Measurements from ENCODE around the gene ASB4. TPM values are rescaled to one million over a fixed set of nuclear protein-coding genes. Genes with fewer than 3 reads are reported as not detected.

ASB4 gene
- total and polyA plus RNA-seq, 2 donors (not counting 3 experiments of a cell fraction or from before 2014, with no cell fraction given) = not detected

DNA sequence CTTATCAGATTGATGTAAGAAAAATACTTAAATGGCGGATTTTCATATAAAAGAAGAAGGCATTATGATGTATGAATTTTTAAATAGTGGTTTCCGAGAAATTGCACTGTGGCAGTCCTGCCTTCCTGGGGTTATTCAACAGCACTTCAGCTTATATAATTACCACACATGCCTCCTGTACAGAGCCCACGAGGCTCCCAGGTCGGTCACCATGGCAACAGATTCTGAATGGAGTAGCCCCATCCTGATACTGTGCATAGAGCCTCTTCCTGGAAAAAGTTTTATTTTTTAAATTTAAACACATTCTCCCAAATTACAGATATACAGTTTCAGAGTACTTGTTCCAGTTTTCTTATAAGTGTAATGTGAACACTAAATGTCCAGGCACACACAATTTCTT lies 15.9 kb upstream of the ASB4 start:
- TF ChIP-seq JUN (IDR thresholded peaks at IDR 0.05; ENCODE audit: borderline replicate concordance, insufficient read depth, insufficient read length, low read depth) = no peak
- no peak for TF ChIP-seq MYC (IDR thresholded peaks at IDR 0.05; ENCODE audit: low read depth, low read length)
- no peak for TF ChIP-seq FOS (IDR thresholded peaks at IDR 0.05; ENCODE audit: borderline replicate concordance, insufficient read depth, low read length)
- TF ChIP-seq POLR2AphosphoS5 (IDR thresholded peaks at IDR 0.05; ENCODE audit: insufficient read depth, low read depth, low read length) = no peak
- TF ChIP-seq, protein P1, sequence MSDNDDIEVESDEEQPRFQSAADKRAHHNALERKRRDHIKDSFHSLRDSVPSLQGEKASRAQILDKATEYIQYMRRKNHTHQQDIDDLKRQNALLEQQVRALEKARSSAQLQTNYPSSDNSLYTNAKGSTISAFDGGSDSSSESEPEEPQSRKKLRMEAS (IDR thresholded peaks at IDR 0.05; ENCODE audit: insufficient read depth, insufficient read length) = no peak
- TF ChIP-seq POLR2A (IDR thresholded peaks at IDR 0.05; ENCODE audit: low read depth, low read length) = no peak
- TF ChIP-seq GATA2 (IDR thresholded peaks at IDR 0.05; ENCODE audit: insufficient read depth, insufficient read length, low read depth, low read length) = no peak
- TF ChIP-seq, protein P2, sequence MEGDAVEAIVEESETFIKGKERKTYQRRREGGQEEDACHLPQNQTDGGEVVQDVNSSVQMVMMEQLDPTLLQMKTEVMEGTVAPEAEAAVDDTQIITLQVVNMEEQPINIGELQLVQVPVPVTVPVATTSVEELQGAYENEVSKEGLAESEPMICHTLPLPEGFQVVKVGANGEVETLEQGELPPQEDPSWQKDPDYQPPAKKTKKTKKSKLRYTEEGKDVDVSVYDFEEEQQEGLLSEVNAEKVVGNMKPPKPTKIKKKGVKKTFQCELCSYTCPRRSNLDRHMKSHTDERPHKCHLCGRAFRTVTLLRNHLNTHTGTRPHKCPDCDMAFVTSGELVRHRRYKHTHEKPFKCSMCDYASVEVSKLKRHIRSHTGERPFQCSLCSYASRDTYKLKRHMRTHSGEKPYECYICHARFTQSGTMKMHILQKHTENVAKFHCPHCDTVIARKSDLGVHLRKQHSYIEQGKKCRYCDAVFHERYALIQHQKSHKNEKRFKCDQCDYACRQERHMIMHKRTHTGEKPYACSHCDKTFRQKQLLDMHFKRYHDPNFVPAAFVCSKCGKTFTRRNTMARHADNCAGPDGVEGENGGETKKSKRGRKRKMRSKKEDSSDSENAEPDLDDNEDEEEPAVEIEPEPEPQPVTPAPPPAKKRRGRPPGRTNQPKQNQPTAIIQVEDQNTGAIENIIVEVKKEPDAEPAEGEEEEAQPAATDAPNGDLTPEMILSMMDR (IDR thresholded peaks at IDR 0.05; ENCODE audit: extremely low read depth in 1 of 2, insufficient read depth in 1 of 2, low read depth in 1 of 2, low read length in 2 of 2) = no peak
- TF ChIP-seq EZH2 (IDR thresholded peaks at IDR 0.05; ENCODE audit: borderline replicate concordance, low read depth, low read length, severe bottlenecking) = no peak
- Histone ChIP-seq H3K4me3 (replicated peaks in 1 of 3; ENCODE audit: insufficient read depth in 1 of 3, low read depth in 1 of 3, low read length in 3 of 3) (no peak overlapping the region), H3K4me2 (ENCODE audit: insufficient read depth, low read length) (no peak overlapping the region), H3K27me3 (ENCODE audit: control insufficient read depth in 2 of 2, insufficient read depth in 2 of 2, low read length in 2 of 2) (peaks cover 0 to 2% of the 10 kb centered on the region in 2 experiments), H3K4me1 (ENCODE audit: control insufficient read depth, extremely low read depth, insufficient read depth, low read length) (peaks cover 30% of the 10 kb centered on the region), H3K79me2 (ENCODE audit: control insufficient read depth, insufficient read depth, low read length) (no peaks in the 10 kb centered on the region), H3K9me1 (replicated peaks; ENCODE audit: control insufficient read depth, extremely low read depth, insufficient read depth, low read length) (no peaks in the 10 kb centered on the region), H3K27ac (ENCODE audit: insufficient read depth, low read depth, low read length) (peak overlapping the region; percentile 65), H3K36me3 (ENCODE audit: control insufficient read depth in 2 of 2, extremely low read depth in 1 of 2, insufficient read depth in 2 of 2, low read length in 2 of 2) (no peaks in the 10 kb centered on the region), H2AFZ (ENCODE audit: low read depth, low read length) (no peak overlapping the region), H3K9me3 (replicated peaks; ENCODE audit: control insufficient read depth, insufficient read depth, low read length) (no peaks in the 10 kb centered on the region), H4K20me1 (replicated peaks; ENCODE audit: control insufficient read depth, extremely low read depth, insufficient read depth, low read length) (no peaks in the 10 kb centered on the region), H3K9ac (replicated peaks; ENCODE audit: extremely low read depth, insufficient read depth, low read length) (no peak overlapping the region)
- DNase-seq (ENCODE audit: low read depth, low spot score) (no peak), FAIRE-seq (no peak)
- CTCF ChIA-PET = interaction anchor here (1.1 kb wide), 1 partner anchor 814 kb away, joined by 4 read pairs; the partner anchor contains the start of gene SGCE
- BruUV-seq (replicated peaks) = no TSS peak
- dilution Hi-C loops (cut with MboI; ENCODE audit: extremely low pct_ligation_motif_present, low sequenced_read_pairs) (no loop called here), intact Hi-C loops (cut with micrococcal nuclease) (loop anchor here (1.0 kb wide), 1 partner anchor 35 kb away; the partner anchor contains the start of gene PON2)
- POLR2A ChIA-PET = no interaction called here

Data from endothelial cell of umbilical vein (primary cell).